Gastroesophageal sphincter (tissue), 4 donors: ENCODE measurements around the gene ZNF329. TPM values are rescaled to one million over a fixed set of nuclear protein-coding genes. Genes with fewer than 3 reads are reported as not detected.

Source experiments
- ATAC-seq: fragments of 150-250 bp; one replicate; pipeline ENCODE4 v1.9.1; 2016; ENCODE audit warnings: mild to moderate bottlenecking, moderate library complexity
- H3K27ac ChIP-seq, 4 donors: fragments of 200-600 bp; sonication (generic) in 3 of 4; 1 replicate in 3 of 4; 2 replicates in 1 of 4; pipeline ENCODE4 v1.5.1; 2016 to 2019
- H3K27me3 ChIP-seq: fragments of 200-600 bp; sonication (generic); one replicate; pipeline ENCODE4 v1.5.1; 2019
- H3K36me3 ChIP-seq, 2 donors: fragments of 200-600 bp; sonication (generic); one replicate each; pipeline ENCODE4 v1.5.1; 2019; ENCODE audit warnings: control low read depth in 1 of 2
- H3K4me1 ChIP-seq, 3 donors: fragments of 200-600 bp; sonication (generic); 1 replicate in 2 of 3; 2 replicates in 1 of 3; pipeline ENCODE4 v1.5.1; 2016 to 2019; ENCODE audit warnings: control low read depth in 2 of 3
- H3K4me3 ChIP-seq, 2 donors: fragments of 200-600 bp; sonication (generic); one replicate each; pipeline ENCODE4 v1.5.1; 2019; ENCODE audit warnings: mild to moderate bottlenecking in 1 of 2, moderate library complexity in 1 of 2
- H3K9me3 ChIP-seq, 3 donors: fragments of 200-600 bp; sonication (generic); one replicate each; pipeline ENCODE4 v1.5.1; 2017 to 2019; ENCODE audit warnings: control low read depth in 2 of 3
- CTCF ChIP-seq, 4 experiments: fragments of 200-600 bp in 2 of 4; fragments of 450-650 bp in 2 of 4; sonication (generic) in 1 of 4; IDR thresholded peaks; one replicate each; pipeline ENCODE4 v1.5.1; 2017 to 2019; ENCODE audit warnings: antibody characterized with exemption in 4 of 4, mild to moderate bottlenecking in 2 of 4, moderate library complexity in 2 of 4
- EP300 ChIP-seq: sonication (generic); formaldehyde crosslinking; IDR thresholded peaks from one replicate; pipeline ENCODE4 v1.6.1; 2017; ENCODE audit warnings: antibody characterized with exemption, mild to moderate bottlenecking
- POLR2A ChIP-seq, 2 donors: fragments of 450-650 bp; IDR thresholded peaks; one replicate each; pipeline ENCODE4 v1.6.1; 2017; ENCODE audit warnings: antibody characterized with exemption in 2 of 2, mild to moderate bottlenecking in 2 of 2, moderate library complexity in 1 of 2
- POLR2AphosphoS5 ChIP-seq: sonication (generic); formaldehyde crosslinking; IDR thresholded peaks from one replicate; pipeline ENCODE4 v1.6.1; 2017; ENCODE audit warnings: antibody characterized with exemption
- WGBS, 2 donors: methylation state at CpG; one replicate each; pipeline ENCODE4 v1.1.5; 2018; ENCODE audit warnings: low coverage in 1 of 2; 5-methylcytosine and 5-hydroxymethylcytosine counted together
- total RNA-seq, 4 donors: library from RNA; depleted of rRNA; stranded (reverse); fragments of >200 nt; gene quantifications; one replicate each; pipeline ENCODE4 v1.1.0, GENCODE V29; 2016

ZNF329 gene
- total RNA-seq, 4 donors from 2014 or later, result 8.4 to 14.8 (median 11.7) TPM

GRCh38 chr19:58093071-58093470 lies 57.5 kb downstream of the ZNF329 start:
- 60 to 89% methylated on average over 1 of the region's 7 CpGs for WGBS, 2 donors
- peaks cover 0 to 78% (median 0%) of the 10 kb centered on the region in 3 donors for H3K9me3 ChIP-seq
- H3K36me3 ChIP-seq, result peaks cover 0 to 70% of the 10 kb centered on the region in 2 donors
- peaks cover 0 to 26% (median 8%) of the 10 kb centered on the region in 3 donors for H3K4me1 ChIP-seq
- H3K4me3 ChIP-seq, result no peak overlapping the region
- no peaks in the 10 kb centered on the region for H3K27me3 ChIP-seq
- H3K27ac ChIP-seq, result no peak overlapping the region
- TF ChIP-seq CTCF (IDR thresholded peaks at IDR 0.05), result no peak
- TF ChIP-seq POLR2A (IDR thresholded peaks at IDR 0.05), result no peak
- no peak for ATAC-seq

- Histone ChIP-seq H3K27ac (no peak overlapping the region), H3K4me1 (peaks cover 0 to 15% (median 0%) of the 10 kb centered on the region in 3 donors), H3K27me3 (no peaks in the 10 kb centered on the region), H3K9me3 (peaks cover 0 to 93% (median 0%) of the 10 kb centered on the region in 3 donors), H3K4me3 (no peak overlapping the region), H3K36me3 (peaks cover 0 to 84% of the 10 kb centered on the region in 2 donors)
- TF ChIP-seq POLR2AphosphoS5 (no peak), EP300 (no peak), CTCF (IDR thresholded peaks at IDR 0.05) (no peak), POLR2A (IDR thresholded peaks at IDR 0.05) (no peak)
- WGBS, 2 donors, result 76 to 80% methylated on average over 2 to 5 of the region's 11 CpGs
- ATAC-seq, result no peak
These were observed 59.2 kb downstream of the ZNF329 start for GRCh38 chr19:58091251-58091995.

GRCh38 chr19:58089846-58090245 lies 60.7 kb downstream of the ZNF329 start:
- H3K4me3 ChIP-seq, result no peak overlapping the region
- ATAC-seq, result no peak
- TF ChIP-seq EP300 (no peak), POLR2A (IDR thresholded peaks at IDR 0.05) (no peak), CTCF (IDR thresholded peaks at IDR 0.05) (no peak), POLR2AphosphoS5 (no peak)
- H3K27me3 ChIP-seq, result no peaks in the 10 kb centered on the region
- no peak overlapping the region for H3K27ac ChIP-seq
- H3K9me3 ChIP-seq, result peaks cover 0 to 93% (median 0%) of the 10 kb centered on the region in 3 donors
- 90% methylated on average over 7 of the region's 16 CpGs; no CpG with 5 or more reads in 1 of the 2 donors for WGBS, 2 donors
- no peaks in the 10 kb centered on the region for H3K4me1 ChIP-seq
- H3K36me3 ChIP-seq, result peaks cover 0 to 84% of the 10 kb centered on the region in 2 donors

GRCh38 chr19:58088521-58089052 lies 62.0 kb downstream of the ZNF329 start:
- peaks cover 0 to 92% of the 10 kb centered on the region in 2 donors for H3K36me3 ChIP-seq
- H3K4me1 ChIP-seq, result no peaks in the 10 kb centered on the region
- no peak for ATAC-seq
- H3K9me3 ChIP-seq, result peaks cover 0 to 93% (median 0%) of the 10 kb centered on the region in 3 donors
- no peak overlapping the region for H3K27ac ChIP-seq
- H3K4me3 ChIP-seq, result no peak overlapping the region
- no peaks in the 10 kb centered on the region for H3K27me3 ChIP-seq
- TF ChIP-seq CTCF (IDR thresholded peaks at IDR 0.05), result no peak
- no CpG with 5 or more reads among the region's 13 CpGs for WGBS, 2 donors
